GM18870 (cell line): ENCODE results near the gene GOLGA8R.
"Not testable (repeated sequence)": the region's sequence is repeated elsewhere in the genome, so short reads cannot be mapped to it uniquely, and the experiment has no call there.

ENCODE experiments used
- ATAC-seq: cut with Tn5 transposase; IDR thresholded peaks from one replicate; pipeline ENCODE4 v1.9.1; 2021; ENCODE audit warnings: moderate library complexity; ENCODE audit not compliant: unreplicated experiment

The GOLGA8R gene, protein sequence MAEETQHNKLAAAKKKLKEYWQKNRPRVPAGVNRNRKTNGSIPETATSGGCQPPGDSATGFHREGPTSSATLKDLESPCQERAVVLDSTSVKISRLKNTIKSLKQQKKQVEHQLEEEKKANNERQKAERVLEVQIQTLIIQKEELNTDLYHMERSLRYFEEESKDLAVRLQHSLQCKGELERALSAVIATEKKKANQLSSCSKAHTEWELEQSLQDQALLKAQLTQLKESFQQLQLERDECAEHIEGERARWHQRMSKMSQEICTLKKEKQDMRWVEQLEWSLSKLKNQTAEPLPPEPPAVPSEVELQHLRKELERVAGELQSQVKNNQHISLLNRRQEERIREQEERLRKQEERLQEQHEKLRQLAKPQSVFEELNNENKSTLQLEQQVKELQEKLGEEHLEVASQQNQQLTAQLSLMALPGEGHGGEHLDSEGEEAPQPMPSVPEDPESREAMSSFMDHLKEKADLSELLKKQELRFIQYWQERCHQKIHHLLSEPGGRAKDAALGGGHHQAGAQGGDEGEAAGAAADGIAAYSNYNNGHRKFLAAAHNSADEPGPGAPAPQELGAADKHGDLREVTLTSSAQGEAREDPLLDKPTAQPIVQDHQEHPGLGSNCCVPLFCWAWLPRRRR

DNA sequence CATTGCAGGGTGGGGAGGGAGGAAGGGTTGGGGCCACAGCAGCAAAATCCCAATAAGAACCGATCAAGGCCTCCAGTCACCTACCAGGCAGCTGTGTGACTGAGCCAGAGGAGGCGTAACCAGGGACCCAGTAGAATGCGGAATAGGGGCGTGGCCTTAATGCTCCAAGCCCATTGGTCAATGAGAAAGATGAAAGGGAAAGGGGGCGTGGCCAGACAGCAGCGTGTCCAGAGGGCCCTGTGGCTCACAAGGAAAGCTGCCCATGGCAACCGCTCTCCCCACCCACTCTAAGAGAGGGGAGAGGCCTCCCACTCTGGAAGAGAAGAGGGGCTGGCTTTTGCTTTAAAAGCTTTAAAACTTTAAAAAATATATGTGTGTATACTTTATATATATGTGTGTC lies at the start of gene GOLGA8R:
Gene GOLGA8R, minus strand, starts transcription at position 101 of the 400 bp plus-strand sequence. Its CDS starts 98 bp downstream, at position 3.
- ATAC-seq: not testable (repeated sequence)

DNA sequence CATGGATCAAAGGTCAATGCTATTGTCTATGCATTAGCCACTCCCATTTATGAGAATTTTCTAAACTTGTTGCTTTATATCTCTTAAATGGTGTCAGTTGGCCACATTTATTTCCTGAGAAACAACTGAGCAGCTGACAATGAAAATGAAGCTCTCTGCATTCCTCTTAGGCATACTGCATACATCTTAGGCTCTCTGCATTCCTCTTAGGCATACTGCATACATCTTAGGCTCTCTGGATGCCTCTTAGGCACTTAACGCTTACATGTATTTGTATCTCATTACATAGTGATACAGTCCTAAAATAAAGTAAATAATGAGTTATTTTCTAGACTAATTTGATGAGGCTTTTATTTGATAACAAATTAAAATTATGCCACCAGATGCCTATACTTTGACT lies 49.8 kb upstream of the GOLGA8R start:
- ATAC-seq: not testable (repeated sequence)

DNA sequence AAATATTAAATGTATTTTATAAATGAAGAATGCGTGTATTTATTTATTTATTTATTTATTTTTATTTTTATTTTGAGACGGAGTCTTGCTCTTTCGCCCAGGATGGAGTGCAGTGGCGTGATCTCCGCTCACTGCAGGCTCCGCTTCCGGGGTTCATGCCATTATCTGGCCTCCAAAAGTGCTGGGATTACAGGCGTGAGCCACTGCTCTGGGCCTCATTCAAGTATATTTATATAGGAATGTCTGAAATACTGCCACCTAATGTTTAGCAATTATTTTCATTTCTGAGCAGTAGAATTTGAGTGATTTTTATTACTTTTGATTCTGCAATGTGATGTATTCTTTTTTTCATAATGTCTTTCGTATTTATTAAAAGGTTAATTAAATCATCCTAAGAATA lies 48.1 kb upstream of the GOLGA8R start:
- ATAC-seq: not testable (repeated sequence)

DNA sequence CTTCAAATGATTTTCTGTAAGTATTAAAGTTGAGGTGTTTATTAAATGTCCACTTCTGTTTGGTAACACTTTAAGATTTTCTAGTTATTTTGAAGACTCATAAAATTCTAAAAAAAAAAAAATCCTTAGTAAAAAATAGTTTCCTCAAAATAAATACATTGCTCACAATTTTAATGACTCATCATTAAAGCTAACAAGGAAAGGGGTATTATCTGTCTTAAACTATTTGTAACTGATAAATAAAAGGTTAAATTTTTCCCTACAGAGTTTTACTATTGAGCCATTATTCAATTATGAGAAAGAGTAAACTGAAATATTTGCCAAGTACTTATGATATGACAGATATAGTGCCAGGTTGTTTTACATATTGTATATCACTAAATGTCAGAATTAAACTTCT lies 38.6 kb upstream of the GOLGA8R start:
- ATAC-seq: not testable (repeated sequence)

DNA sequence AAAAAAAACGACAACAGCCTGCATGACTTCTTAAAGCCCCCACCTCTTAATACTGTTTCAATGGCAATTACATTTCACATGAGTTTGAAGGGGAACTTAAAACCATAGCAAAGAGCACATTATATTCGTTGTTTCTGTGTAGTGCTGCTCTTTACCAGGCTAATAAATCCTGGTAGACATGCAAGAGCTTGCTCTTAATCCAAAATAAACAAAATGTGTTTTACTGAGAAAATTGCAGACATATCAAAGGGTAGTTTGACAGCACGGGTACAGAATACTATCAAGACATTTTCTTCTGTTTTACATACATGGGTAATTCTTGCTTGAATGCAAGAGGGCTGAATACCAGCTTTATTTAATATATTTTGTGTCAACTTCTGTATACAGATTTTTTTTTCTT lies 24.3 kb upstream of the GOLGA8R start:
- not testable (repeated sequence) for ATAC-seq

DNA sequence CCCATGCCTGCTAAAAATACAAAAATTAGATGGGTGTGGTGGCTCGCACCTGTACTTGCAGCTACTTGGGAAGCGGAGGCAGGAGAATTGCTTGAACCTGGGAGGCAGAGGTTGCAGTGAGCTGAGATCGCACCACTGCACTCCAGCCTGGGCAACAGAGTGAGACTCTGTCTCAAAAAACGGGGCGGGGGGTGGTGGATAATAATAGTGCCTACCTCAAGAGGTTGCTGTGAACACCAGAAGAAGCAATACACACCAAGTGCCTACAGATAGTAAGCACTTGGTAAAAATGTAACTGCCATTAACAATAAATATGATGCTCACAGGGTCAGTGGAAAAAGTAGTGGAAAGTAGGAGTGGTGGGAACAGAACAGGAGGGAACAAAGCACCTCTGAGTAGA lies 21.8 kb upstream of the GOLGA8R start:
- ATAC-seq: not testable (repeated sequence)

DNA sequence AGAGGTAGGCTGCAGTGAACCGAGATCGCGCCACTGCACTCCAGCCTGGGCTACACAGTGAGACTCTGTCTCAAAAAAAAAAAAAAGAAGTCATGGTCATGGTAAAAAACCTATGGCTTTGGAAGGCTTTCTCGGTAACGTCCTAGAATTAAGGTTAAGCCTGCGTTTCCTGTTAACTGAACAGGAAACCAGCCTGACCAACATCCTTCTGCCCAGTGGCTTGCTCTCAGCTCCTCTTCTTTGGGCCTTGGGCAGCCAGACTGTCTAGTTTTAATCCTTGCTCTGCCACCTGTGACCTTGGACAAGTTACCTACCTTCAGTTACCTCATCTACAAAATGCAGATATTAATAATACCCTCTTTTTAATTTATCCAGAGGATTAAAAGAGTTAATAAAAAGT lies 6.7 kb upstream of the GOLGA8R start:
- ATAC-seq: not testable (repeated sequence)

DNA sequence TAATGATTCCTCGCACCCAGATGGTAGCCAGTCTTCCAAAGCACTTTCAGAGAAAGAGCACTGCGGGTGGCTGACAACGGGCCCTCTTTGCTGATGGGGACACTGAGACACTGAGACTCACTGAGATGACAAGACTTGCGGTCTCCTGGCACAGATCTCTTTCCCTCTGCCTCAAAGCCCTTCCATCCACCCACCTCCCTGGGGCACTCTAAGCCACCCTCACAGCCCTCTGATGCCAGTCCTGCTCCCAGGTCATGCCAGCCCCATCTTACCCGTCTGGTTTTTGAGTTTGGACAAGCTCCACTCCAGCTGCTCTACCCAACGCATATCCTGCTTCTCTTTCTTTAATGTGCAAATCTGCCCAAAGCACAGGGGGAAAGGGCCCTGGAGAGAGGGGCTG lies 6.4 kb downstream of the GOLGA8R start:
- ATAC-seq: not testable (repeated sequence)

DNA sequence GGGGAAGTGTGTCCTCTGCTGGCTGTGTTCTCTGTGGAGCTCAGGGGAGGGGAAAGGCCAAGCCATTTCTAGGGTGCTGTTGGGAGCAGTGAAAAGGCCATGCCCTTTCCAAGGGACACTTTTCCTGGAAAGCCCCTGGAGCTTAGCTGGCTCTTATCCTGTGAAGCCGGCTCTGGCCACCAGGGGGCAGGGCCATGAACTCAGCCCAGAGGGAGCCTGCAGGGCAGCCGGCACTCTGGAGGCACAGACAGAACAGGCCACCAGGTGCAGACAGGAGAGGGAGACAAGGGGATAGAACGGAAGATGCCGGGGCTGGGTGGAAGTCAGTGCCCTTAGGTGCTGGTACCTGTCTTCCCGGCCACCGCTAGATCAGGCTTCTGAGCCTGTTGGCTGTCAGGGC lies 15.1 kb downstream of the GOLGA8R start:
- not testable (repeated sequence) for ATAC-seq

DNA sequence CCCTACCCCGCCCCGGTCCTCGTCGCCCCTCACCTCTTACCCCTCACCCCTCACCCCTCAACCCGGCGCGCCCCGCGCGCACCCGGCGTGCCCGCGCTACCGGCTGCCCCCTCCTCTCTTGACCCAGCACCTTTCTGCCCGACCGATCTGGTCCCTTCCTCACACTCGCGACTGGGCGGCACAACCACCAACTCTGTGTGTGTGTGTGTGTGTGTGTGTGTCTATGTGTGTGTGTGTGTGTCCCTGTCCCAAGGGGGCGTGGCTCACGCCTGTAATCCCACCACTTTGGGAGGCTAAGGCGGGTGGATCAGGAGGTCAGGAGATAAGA lies 20.4 kb downstream of the GOLGA8R start:
- ATAC-seq: not testable (repeated sequence)

DNA sequence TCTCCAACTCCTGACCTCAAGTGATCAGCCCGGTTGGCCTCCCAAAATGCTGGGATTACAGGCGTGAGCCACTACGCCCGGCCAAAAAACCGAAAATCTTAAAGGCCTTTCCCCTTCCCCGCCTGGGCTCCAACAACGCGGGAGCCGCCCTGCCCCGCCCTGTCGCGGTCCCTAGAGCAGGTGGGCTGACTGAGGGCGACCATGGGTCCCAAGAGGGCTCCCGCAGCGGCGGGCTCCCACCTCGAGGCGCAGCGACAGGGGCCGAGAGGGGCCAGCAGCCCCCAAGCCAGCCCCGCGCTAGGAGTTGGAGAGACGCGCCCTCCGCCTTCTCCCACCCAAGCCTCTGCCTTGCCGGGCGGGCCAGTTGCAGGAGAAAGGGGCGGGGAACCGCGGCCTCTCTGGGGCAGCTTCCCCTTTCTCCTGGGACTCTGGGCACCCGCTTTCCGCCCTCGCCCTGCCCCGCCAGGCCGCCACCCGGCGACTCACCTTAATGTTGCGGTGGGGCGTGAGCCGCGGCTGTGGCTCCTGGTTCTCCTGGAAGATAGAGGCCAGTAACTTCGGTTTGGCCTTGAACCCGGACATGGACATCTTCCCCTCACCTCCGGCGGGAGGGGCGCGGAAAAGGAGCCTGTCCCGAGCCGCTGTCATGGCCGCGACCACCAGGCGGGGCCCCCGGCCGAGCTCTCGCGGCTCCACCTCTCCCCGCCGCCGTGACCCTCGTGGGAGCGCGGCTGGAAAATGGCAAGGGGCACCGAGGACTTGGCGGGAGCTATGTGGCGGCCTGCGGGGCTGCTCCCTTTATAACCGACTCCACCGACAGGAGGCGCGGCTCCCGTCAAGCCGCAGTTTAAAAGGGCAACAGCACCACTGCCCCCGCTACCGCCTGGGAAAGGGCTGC lies 21.0 kb downstream of the GOLGA8R start, which contains the start of gene CHRFAM7A:
Gene CHRFAM7A, minus strand, starts transcription at position 775 of the 898 bp plus-strand sequence. CDS start 10,189 bp downstream, outside the sequence.
- not testable (repeated sequence) for ATAC-seq

DNA sequence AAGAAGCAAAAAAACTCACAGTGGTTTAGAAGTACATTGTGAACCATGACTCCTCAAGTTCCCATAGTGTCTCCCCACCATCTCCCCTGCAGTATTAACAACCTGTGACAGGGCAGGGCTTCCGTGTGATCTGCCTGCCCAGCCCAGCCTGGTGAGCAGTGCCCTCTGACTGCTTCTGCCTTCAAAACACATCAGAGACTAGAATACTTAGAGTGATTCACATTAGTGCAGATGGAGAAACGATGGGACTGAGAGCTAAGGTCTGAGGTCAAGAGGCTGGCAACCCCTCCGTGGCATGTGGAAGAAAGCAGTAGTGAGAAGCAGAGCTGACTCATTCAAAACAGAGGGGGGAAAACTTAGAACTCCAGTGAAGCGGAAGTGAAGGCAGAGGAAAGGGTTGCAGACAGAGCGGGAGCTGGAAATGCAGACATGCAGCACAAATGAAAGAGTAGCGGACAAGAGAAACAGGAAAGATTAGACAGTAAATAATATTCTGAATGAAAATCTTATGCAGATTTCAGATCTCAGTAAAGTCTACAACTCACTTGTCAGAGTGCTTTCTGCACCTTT lies 27.7 kb downstream of the GOLGA8R start:
- ATAC-seq: not testable (repeated sequence)

DNA sequence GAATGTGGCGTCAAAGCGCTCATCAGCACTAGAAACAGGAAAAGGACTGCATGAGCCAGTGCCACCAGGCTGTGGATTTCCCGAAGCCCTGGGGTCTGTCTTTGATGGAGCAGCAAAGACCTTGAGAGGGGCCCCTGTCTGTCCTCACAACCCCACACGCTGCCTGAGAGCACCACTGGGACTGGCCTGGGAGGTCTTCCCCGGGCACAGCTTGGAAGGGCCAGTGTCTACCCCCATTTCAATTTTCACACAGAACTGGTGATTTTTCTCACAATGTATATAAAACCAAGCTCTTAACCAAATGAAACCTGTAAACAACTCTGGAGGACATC lies 37.0 kb downstream of the GOLGA8R start:
- ATAC-seq: not testable (repeated sequence)

DNA sequence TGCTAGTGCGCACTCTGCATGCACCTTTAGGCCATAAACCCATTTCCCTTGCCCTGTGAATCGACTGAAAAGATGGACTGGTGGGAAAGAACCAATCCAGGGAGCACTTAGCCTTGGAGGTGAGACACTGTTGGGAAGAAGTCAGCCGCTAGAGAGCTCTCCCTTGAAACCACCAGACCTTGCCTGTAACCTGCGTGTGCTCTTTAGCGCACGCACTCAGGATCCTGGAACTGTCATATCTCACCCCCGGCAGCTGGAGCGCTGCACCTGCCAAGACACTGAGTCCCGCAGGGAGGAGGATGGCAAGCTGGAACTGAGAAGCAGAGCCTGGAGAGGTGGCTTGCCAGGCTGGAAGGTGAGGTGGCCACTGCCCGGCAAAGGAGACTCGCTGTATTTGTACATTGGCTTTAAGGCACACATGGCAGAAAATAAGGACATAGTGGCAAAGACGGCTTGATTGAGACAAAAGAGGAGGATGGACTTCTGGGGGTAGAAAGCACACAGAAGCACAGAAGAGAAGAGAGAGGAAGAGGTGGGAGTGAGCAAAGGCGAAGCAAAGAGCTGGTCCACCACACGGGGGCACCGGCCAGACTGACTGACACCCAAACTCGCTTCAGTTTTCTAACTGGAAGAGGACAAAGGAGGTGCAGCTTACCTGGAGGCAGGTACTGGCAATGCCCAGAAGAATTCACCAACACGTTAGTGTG lies 37.5 kb downstream of the GOLGA8R start:
- ATAC-seq: not testable (repeated sequence)

DNA sequence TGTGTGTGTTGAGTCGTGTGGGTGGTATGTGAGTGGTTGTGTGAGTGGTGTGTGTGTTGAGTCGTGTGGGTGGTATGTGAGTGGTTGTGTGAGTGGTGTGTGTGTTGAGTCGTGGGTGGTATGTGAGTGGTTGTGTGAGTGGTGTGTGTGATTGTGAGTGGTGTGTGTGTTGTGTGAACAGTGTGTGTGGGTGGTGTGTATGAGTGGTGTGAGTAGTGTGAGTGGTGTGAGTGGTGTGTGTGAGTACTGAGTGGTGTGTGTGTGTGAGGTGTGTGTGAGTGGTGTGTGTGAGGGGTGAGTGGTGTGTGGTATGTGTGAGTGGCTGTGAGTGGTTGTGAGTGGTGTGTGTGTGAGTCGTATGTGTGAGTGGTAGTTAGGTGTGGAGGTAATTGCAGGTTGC lies 38.2 kb downstream of the GOLGA8R start:
- ATAC-seq: not testable (repeated sequence)

DNA sequence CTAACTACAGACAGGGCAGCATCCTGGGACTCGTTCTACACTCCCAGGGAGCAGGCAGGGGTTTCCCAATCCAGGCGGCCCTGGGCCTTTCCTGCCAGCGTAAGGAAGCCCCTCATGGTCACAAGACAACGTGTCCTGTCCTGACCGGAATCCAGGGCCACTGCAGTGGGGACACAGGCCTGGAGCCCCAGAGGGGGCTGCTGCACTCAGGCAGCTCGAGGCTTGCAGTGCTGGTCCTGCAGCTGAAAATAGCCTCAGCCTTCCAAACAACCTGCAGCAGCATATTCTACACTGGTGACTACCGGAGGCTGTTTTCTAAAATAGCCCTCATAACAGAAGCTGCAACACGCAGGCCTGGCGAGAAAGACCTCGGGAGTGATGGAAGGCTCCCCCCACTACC lies 39.2 kb downstream of the GOLGA8R start:
- not testable (repeated sequence) for ATAC-seq

DNA sequence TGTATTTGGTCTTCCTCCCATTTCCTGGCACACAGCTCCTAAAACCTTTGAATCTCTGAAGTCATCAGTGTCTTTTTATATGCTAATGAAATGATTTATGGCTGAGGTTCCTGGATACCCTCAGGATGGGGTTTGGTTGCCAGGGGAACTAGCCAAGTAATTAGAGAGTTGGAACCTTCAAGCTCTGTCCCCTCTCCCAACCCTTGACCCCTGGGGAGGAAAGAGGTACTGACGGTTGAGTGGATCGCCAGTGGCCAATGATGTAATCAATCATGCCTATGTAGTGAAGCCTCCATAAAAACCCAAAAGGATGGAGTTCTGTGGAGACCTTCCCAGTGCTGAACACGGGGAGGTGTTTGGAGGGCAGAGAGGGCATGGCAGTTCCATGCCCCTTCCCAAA lies 45.8 kb downstream of the GOLGA8R start:
- not testable (repeated sequence) for ATAC-seq

DNA sequence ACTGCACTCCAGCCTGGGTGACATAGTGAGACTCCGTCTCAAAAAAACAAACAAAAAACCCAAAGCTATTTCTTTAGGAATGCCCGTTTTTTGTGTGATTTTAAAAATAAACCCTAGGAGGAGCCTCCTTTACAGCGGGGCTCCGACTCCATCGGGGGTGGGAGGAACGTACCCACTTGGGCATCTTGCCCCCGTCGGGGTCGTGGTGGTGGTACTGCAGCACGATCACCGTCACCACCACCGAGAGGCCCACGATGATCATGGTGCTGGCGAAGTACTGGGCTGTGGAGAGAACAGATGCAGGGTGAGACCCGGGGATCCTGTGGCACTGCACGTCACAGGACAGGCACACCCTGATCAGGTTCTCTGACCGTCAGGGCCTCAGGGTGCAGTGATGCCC lies 46.8 kb downstream of the GOLGA8R start:
- not testable (repeated sequence) for ATAC-seq

DNA sequence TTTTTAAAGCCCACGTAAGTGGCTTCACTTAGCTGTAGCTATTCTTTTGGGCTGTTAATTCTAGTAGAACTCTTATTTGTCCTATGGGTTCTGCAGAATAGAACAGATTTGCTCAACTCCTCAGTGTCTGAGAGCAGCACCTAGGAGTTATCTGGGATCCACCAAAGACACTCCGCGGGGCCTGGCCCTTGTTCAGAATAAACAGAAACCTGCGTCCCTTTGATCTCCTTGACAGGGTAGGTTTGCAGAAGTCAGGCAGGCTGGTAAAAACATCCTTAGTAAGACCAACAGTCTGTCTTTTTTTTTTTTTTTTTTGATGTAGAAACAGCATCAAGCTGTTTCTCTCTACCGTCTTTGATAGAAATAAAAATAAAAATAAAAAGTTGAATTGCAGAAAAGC lies 52.7 kb downstream of the GOLGA8R start:
- not testable (repeated sequence) for ATAC-seq

DNA sequence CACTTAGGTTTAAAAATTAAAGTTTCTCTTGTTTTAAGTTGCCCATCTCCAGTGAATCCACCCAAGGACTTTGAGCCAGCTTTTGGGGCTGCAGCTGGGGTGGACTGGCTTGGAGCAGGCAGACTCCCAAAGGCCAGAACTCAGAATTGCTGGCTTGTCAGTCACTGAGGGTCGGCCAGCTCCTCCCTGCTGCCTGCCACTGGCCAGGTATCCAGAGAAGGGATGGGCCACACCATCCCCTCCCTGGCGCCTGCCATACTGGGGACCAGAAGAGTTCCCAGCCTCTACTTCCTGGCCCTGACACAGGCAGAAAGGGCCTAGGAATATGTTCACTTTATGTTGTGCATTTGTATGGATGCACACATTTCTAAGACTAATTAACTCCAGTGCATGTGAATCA lies 53.1 kb downstream of the GOLGA8R start:
- not testable (repeated sequence) for ATAC-seq
